HG02610 (cell line): Measurements from ENCODE around the gene EXOC4.

ENCODE experiments used
- ATAC-seq: cut with Tn5 transposase; IDR thresholded peaks from one replicate; pipeline ENCODE4 v1.9.1; 2021; ENCODE audit warnings: mild to moderate bottlenecking, moderate library complexity; ENCODE audit not compliant: unreplicated experiment

Gene EXOC4

GRCh38 chr7:133411395-133411794, 158.5 kb downstream of the EXOC4 start:
- no peak for ATAC-seq

- ATAC-seq: no peak
Observed at GRCh38 chr7:133412942-133413341, 160.1 kb downstream of the EXOC4 start.

GRCh38 chr7:133419041-133419440, 166.2 kb downstream of the EXOC4 start:
- ATAC-seq: no peak

GRCh38 chr7:133423618-133424017, 170.7 kb downstream of the EXOC4 start:
- no peak for ATAC-seq

- ATAC-seq: no peak
Observed at GRCh38 chr7:133428326-133428725, 175.4 kb downstream of the EXOC4 start.

- no peak for ATAC-seq
Observed at GRCh38 chr7:133428876-133429275, 176.0 kb downstream of the EXOC4 start.

- no peak for ATAC-seq
Observed at GRCh38 chr7:133429371-133429770, 176.5 kb downstream of the EXOC4 start.

GRCh38 chr7:133431134-133431724, 178.4 kb downstream of the EXOC4 start:
- no peak for ATAC-seq

- no peak for ATAC-seq
Observed at GRCh38 chr7:133433165-133433812, 180.4 kb downstream of the EXOC4 start.

- no peak for ATAC-seq
Observed at GRCh38 chr7:133434246-133434865, 181.5 kb downstream of the EXOC4 start.

- ATAC-seq: no peak
Observed at GRCh38 chr7:133436014-133436428, 183.1 kb downstream of the EXOC4 start.

- no peak for ATAC-seq
Observed at GRCh38 chr7:133437544-133437943, 184.7 kb downstream of the EXOC4 start.

GRCh38 chr7:133442818-133443217, 189.9 kb downstream of the EXOC4 start:
- ATAC-seq: no peak

- ATAC-seq: no peak
Observed at GRCh38 chr7:133445617-133446016, 192.7 kb downstream of the EXOC4 start.

GRCh38 chr7:133448012-133448411, 195.1 kb downstream of the EXOC4 start:
- peak; percentile 72 for ATAC-seq

GRCh38 chr7:133452577-133452976, 199.7 kb downstream of the EXOC4 start:
- no peak for ATAC-seq

- no peak for ATAC-seq
Observed at GRCh38 chr7:133458688-133459087, 205.8 kb downstream of the EXOC4 start.

GRCh38 chr7:133461421-133461820, 208.5 kb downstream of the EXOC4 start:
- no peak for ATAC-seq

- ATAC-seq: no peak
Observed at GRCh38 chr7:133475655-133476054, 222.8 kb downstream of the EXOC4 start.

- ATAC-seq: no peak
Observed at GRCh38 chr7:133477791-133478190, 224.9 kb downstream of the EXOC4 start.

GRCh38 chr7:133478591-133479135, 225.8 kb downstream of the EXOC4 start:
- no peak for ATAC-seq

- no peak for ATAC-seq
Observed at GRCh38 chr7:133479456-133480065, 226.7 kb downstream of the EXOC4 start.
